H1 (cell line): Measurements from ENCODE around the gene ADAM12. TPM values are rescaled to one million over a fixed set of nuclear protein-coding genes. Genes with fewer than 3 reads are reported as not detected.

Experiments
- CTCF ChIA-PET: fragments of 300-600 bp; sonication (Branson Sonifier 250); formaldehyde crosslinking; loops from one replicate; lab custom pipeline; 2021; ENCODE audit not compliant: partially characterized antibody; lab: Charles Lee
- POLR2A ChIA-PET: fragments of 300-600 bp; sonication (Branson Sonifier 250); formaldehyde crosslinking; loops from one replicate; lab custom pipeline; 2021; ENCODE audit warnings: inconsistent platforms; ENCODE audit not compliant: partially characterized antibody; lab: Charles Lee
- DNase-seq, 2 experiments: peaks; one replicate each; pipeline versions ENCODE4 v3.0.0 to v3.0.0-alpha.2; 2010 to 2022; ENCODE audit warnings: low spot score in 2 of 2, low read depth in 1 of 2, mixed read lengths in 1 of 2
- FAIRE-seq: peaks from 2 replicates; lab custom pipeline; 2011; peaks lifted over from hg19 to GRCh38; lab: Jason Lieb, UNC
- H2AFZ ChIP-seq: 2 replicates; pipeline ENCODE4 v1.8.1; 2012; ENCODE audit warnings: low read length, inconsistent platforms
- H2AK5ac ChIP-seq: 2 replicates; pipeline ENCODE4 v1.6.1; 2013; ENCODE audit warnings: low read depth, low read length
- H2BK120ac ChIP-seq: replicated peaks from 2 replicates; pipeline ENCODE3; 2013; ENCODE audit warnings: low read depth, low read length, inconsistent platforms
- H2BK12ac ChIP-seq: 2 replicates; pipeline ENCODE4 v1.6.1; 2013; ENCODE audit warnings: low read depth, low read length
- H2BK15ac ChIP-seq: 2 replicates; pipeline ENCODE4 v1.6.1; 2013; ENCODE audit warnings: low read length
- H2BK20ac ChIP-seq: 2 replicates; pipeline ENCODE4 v1.6.1; 2013; ENCODE audit warnings: low read length
- H2BK5ac ChIP-seq: 2 replicates; pipeline ENCODE4 v1.6.1; 2013; ENCODE audit warnings: low read depth, low read length
- H3K14ac ChIP-seq: 2 replicates; pipeline ENCODE4 v1.6.1; 2013; ENCODE audit warnings: inconsistent platforms; ENCODE audit not compliant: insufficient read length
- H3K18ac ChIP-seq: 2 replicates; pipeline ENCODE4 v1.6.1; 2013; ENCODE audit warnings: low read length; ENCODE audit errors: extremely low read depth
- H3K23ac ChIP-seq: 2 replicates; pipeline ENCODE4 v1.6.1; 2013; ENCODE audit warnings: inconsistent platforms; ENCODE audit not compliant: insufficient read length
- H3K23me2 ChIP-seq: 2 replicates; pipeline ENCODE4 v1.6.1; 2013; ENCODE audit warnings: low read depth, low read length
- H3K27ac ChIP-seq: 2 replicates; pipeline ENCODE4 v1.6.1; 2011; ENCODE audit warnings: low read depth, low read length, inconsistent platforms
- H3K27me3 ChIP-seq, 4 experiments: replicated peaks in 1 of 4; 1 replicate in 1 of 4; 2 replicates in 3 of 4; pipeline versions ENCODE4 v1.6.1 to v1.8.1; 2011 to 2013; ENCODE audit warnings: low read length in 3 of 4, mild to moderate bottlenecking in 3 of 4, inconsistent platforms in 2 of 4, mixed read lengths in 2 of 4, moderate library complexity in 1 of 4; ENCODE audit not compliant: control insufficient read depth in 3 of 4, insufficient read depth in 3 of 4; ENCODE audit errors: extremely low read depth in 1 of 4
- H3K36me3 ChIP-seq, 4 experiments: 2 replicates each; pipeline versions ENCODE4 v1.6.1 to v1.8.1; 2011 to 2013; ENCODE audit warnings: mild to moderate bottlenecking in 4 of 4, low read length in 3 of 4, moderate library complexity in 2 of 4, control low read depth in 1 of 4, inconsistent platforms in 1 of 4; ENCODE audit not compliant: insufficient read depth in 4 of 4, control insufficient read depth in 2 of 4
- H3K4ac ChIP-seq: replicated peaks from 2 replicates; pipeline ENCODE3; 2013; ENCODE audit warnings: low read length, low read depth, mixed read lengths, inconsistent platforms; ENCODE audit not compliant: insufficient read length
- H3K4me1 ChIP-seq, 4 experiments: replicated peaks in 1 of 4; 1 replicate in 1 of 4; 2 replicates in 3 of 4; pipeline versions ENCODE4 v1.6.1 to v1.8.1; 2011 to 2013; ENCODE audit warnings: low read length in 3 of 4, inconsistent platforms in 2 of 4, mixed read lengths in 1 of 4; ENCODE audit not compliant: insufficient read depth in 4 of 4, control insufficient read depth in 3 of 4
- H3K4me2 ChIP-seq, 2 experiments: 2 replicates each; pipeline versions ENCODE4 v1.6.1 to v1.8.1; 2011 to 2013; ENCODE audit warnings: low read depth in 2 of 2, low read length in 2 of 2, control low read depth in 1 of 2, inconsistent platforms in 1 of 2, mild to moderate bottlenecking in 1 of 2; ENCODE audit not compliant: insufficient read depth in 1 of 2
- H3K4me3 ChIP-seq, 4 experiments: fragments of 200-600, 300-600 bp in 1 of 4; sonication (generic), shearing (Covaris generic), sonication (Bioruptor Twin) in 1 of 4; 2 replicates each; pipeline versions ENCODE4 v1.5.1 to v1.8.1; 2011 to 2016; ENCODE audit warnings: low read length in 4 of 4, low read depth in 3 of 4, control low read depth in 2 of 4, inconsistent platforms in 2 of 4, mild to moderate bottlenecking in 2 of 4, mixed read lengths in 1 of 4, moderate library complexity in 1 of 4; ENCODE audit not compliant: insufficient read depth in 2 of 4; ENCODE audit errors: extremely low read depth in 1 of 4
- H3K56ac ChIP-seq: replicated peaks from 2 replicates; pipeline ENCODE3; 2013; ENCODE audit warnings: low read depth, mild to moderate bottlenecking, mixed read lengths, low read length, inconsistent platforms; ENCODE audit not compliant: insufficient read length
- H3K79me1 ChIP-seq: 2 replicates; pipeline ENCODE4 v1.6.1; 2013; ENCODE audit warnings: low read depth, low read length, control low read depth
- H3K79me2 ChIP-seq, 2 experiments: 2 replicates each; pipeline versions ENCODE4 v1.6.1 to v1.8.1; 2012 to 2013; ENCODE audit warnings: low read length in 2 of 2, mild to moderate bottlenecking in 2 of 2, inconsistent platforms in 1 of 2; ENCODE audit not compliant: insufficient read depth in 2 of 2, control insufficient read depth in 1 of 2
- H3K9ac ChIP-seq, 4 experiments: replicated peaks in 1 of 4; 1 replicate in 1 of 4; 2 replicates in 3 of 4; pipeline versions ENCODE4 v1.6.1 to v1.8.1; 2011 to 2013; ENCODE audit warnings: low read depth in 3 of 4, low read length in 3 of 4, control low read depth in 2 of 4, mild to moderate bottlenecking in 2 of 4, moderate library complexity in 2 of 4, inconsistent platforms in 1 of 4; ENCODE audit errors: extremely low read depth in 1 of 4
- H3K9me3 ChIP-seq, 2 experiments: 2 replicates each; pipeline versions ENCODE4 v1.6.1 to v1.8.1; 2012 to 2013; ENCODE audit warnings: mild to moderate bottlenecking in 2 of 2, moderate library complexity in 2 of 2, control low read depth in 1 of 2, inconsistent platforms in 1 of 2, low read depth in 1 of 2, low read length in 1 of 2, mixed read lengths in 1 of 2; ENCODE audit not compliant: insufficient read depth in 2 of 2
- H4K20me1 ChIP-seq, 2 experiments: replicated peaks in 1 of 2; 2 replicates each; pipeline versions ENCODE3 to v1.8.1; 2011 to 2013; ENCODE audit warnings: inconsistent platforms in 2 of 2, low read length in 2 of 2, mild to moderate bottlenecking in 1 of 2; ENCODE audit not compliant: insufficient read depth in 2 of 2, control insufficient read depth in 1 of 2
- H4K5ac ChIP-seq: 2 replicates; pipeline ENCODE4 v1.6.1; 2013; ENCODE audit warnings: low read length, low read depth, mixed read lengths, inconsistent platforms; ENCODE audit not compliant: insufficient read length
- H4K8ac ChIP-seq: 2 replicates; pipeline ENCODE4 v1.8.0; 2013; ENCODE audit warnings: mild to moderate bottlenecking, moderate library complexity, low read length, inconsistent platforms; ENCODE audit not compliant: insufficient read depth; ENCODE audit errors: extremely low read depth
- H4K91ac ChIP-seq: replicated peaks from 2 replicates; pipeline ENCODE3; 2013; ENCODE audit warnings: low read length, mixed read lengths, inconsistent platforms; ENCODE audit not compliant: insufficient read length
- BACH1 ChIP-seq: IDR thresholded peaks from 2 replicates; pipeline ENCODE4 v1.6.1; 2012; ENCODE audit warnings: low read length, improper control_type of control experiment
- BCL11A ChIP-seq, 2 experiments: IDR thresholded peaks; one replicate each; pipeline ENCODE4 v1.6.1; 2011; ENCODE audit warnings: low read depth in 2 of 2, low read length in 2 of 2, mild to moderate bottlenecking in 2 of 2
- CBX5 ChIP-seq: fragments of 300-800, 300-1000 bp; sonication (generic); IDR thresholded peaks from 2 replicates; pipeline ENCODE4 v1.7.1; 2016; ENCODE audit warnings: antibody characterized with exemption, low read length, low read depth
- CEBPB ChIP-seq: IDR thresholded peaks from 2 replicates; pipeline ENCODE4 v1.6.1; 2012; ENCODE audit warnings: low read depth, low read length
- EGR1 ChIP-seq: IDR thresholded peaks from 2 replicates; pipeline ENCODE4 v1.6.1; 2011; ENCODE audit warnings: low read depth, low read length, borderline replicate concordance
- KDM4A ChIP-seq: IDR thresholded peaks from one replicate; pipeline ENCODE4 v1.7.1; 2012; ENCODE audit warnings: low read depth, mild to moderate bottlenecking, moderate library complexity, low read length, inconsistent platforms; ENCODE audit not compliant: severe bottlenecking
- RBBP5 ChIP-seq: IDR thresholded peaks from 2 replicates; pipeline ENCODE4 v1.7.1; 2012; ENCODE audit warnings: low read depth, mild to moderate bottlenecking, inconsistent platforms, low read length, moderate library complexity, borderline replicate concordance
- RFX5 ChIP-seq: IDR thresholded peaks from 2 replicates; pipeline ENCODE4 v1.6.1; 2011; ENCODE audit warnings: low read depth, low read length, improper control_type of control experiment, borderline replicate concordance
- SIRT6 ChIP-seq: IDR thresholded peaks from one replicate; pipeline ENCODE4 v1.7.1; 2012; ENCODE audit warnings: low read length, inconsistent platforms
- SRF ChIP-seq: IDR thresholded peaks from 2 replicates; pipeline ENCODE4 v1.6.1; 2011; ENCODE audit warnings: mild to moderate bottlenecking, low read depth, low read length, moderate library complexity
- WGBS, 2 experiments: shearing (Covaris generic) in 1 of 2; methylation state at CpG; one replicate each; pipeline versions ENCODE4 v1.1.6 to v1.1.7; 2013 to 2015; ENCODE audit warnings: low lambda C conversion rate in 2 of 2, mixed read lengths in 2 of 2, inconsistent platforms in 1 of 2, low coverage in 1 of 2, missing lambda C conversion rate in 1 of 2; ENCODE audit not compliant: insufficient replicate concordance in 2 of 2, insufficient coverage in 1 of 2, insufficient read length in 1 of 2; ENCODE audit errors: extremely low coverage in 1 of 2, missing lambda C conversion rate in 1 of 2; 5-methylcytosine and 5-hydroxymethylcytosine counted together
- polyA plus RNA-seq, 7 experiments: library from polyadenylated mRNA; depleted of rRNA in 3 of 7; stranded (reverse) in 5 of 7; unstranded in 2 of 7; fragments of >200 nt in 5 of 7; fragments of 200-250 nt in 2 of 7; gene quantifications; 1 replicate in 5 of 7; 2 replicates in 1 of 7; 4 replicates in 1 of 7; pipeline versions ENCODE4 v1.2.1 to v1.2.3, GENCODE V29; 2011 to 2013; ENCODE audit warnings: missing spikeins in 2 of 7, mixed read lengths in 2 of 7
- total RNA-seq: library from RNA; stranded (reverse); fragmentation: NEBNext Ultra II Directional; extraction: Animal tissue kit (Norgen Biotek cat#: 25700); gene quantifications from 2 replicates; pipeline ENCODE4 v1.2.1, GENCODE V29; 2021
- TF ChIP-seq, protein P1 (sequence below): IDR thresholded peaks from 2 replicates; pipeline ENCODE4 v1.6.1; 2011; ENCODE audit warnings: low read depth, mild to moderate bottlenecking, low read length; ENCODE audit not compliant: insufficient read depth

The ADAM12 gene
- total and polyA plus RNA-seq, 2 of the 8 experiments (the other 6 are each of a cell fraction or from before 2014, with no cell fraction given), result 0.07 to 0.17 TPM

DNA sequence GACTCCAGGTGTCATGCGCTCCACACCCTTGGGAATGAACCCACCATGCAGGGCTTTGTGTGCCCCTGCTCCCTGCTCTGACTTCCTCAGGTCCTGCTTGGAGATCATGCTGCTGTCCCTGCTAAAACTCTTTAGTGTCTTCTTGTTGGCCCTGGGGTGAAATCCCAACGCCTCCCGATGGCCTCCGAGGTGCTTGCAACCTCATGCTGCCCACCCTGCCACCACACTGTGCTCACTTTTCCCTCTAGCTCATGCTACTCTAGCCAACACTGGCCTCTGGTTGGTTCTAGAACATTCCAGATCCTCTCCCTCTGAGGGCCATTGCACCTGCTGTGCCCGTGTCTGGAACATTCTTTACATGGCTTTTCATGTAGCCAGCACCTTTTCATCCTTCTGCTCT lies 227.7 kb downstream of the ADAM12 start:
- POLR2A ChIA-PET, result no interaction called here
- H3K27ac ChIP-seq, result no peak overlapping the region
- no peak overlapping the region for H3K4ac ChIP-seq
- no peaks in the 10 kb centered on the region; a peak in 1 of 7 replicates for H3K27me3 ChIP-seq
- no peak overlapping the region for H3K4me3 ChIP-seq
- no peak overlapping the region for H4K91ac ChIP-seq
- no peaks in the 10 kb centered on the region for H3K23me2 ChIP-seq
- H3K56ac ChIP-seq, result no peak overlapping the region
- H3K9me3 ChIP-seq, result no peaks in the 10 kb centered on the region
- WGBS, 2 experiments, result 80% methylated on average over 5 of the region's 5 CpGs; no CpG with 5 or more reads in 1 of the 2 experiments
- no peaks in the 10 kb centered on the region for H3K79me2 ChIP-seq
- peak overlapping the region; percentile 85; the same call in 1 of the 2 replicates for H3K18ac ChIP-seq
- H2AFZ ChIP-seq, result no peak overlapping the region
- no peak overlapping the region for H2BK20ac ChIP-seq
- H2BK120ac ChIP-seq, result no peak overlapping the region
- H3K23ac ChIP-seq, result no peak overlapping the region
- no peak overlapping the region for H4K5ac ChIP-seq
- H2BK5ac ChIP-seq, result no peak overlapping the region
- H4K8ac ChIP-seq, result no peak overlapping the region; the same call in 1 of the 2 replicates
- DNase-seq, result no peak
- H3K36me3 ChIP-seq, result no peaks in the 10 kb centered on the region
- 0 out of 2 replicates have a peak overlapping the region, but pooled peaks have one; percentile 44 for H2BK12ac ChIP-seq
- no peaks in the 10 kb centered on the region for H4K20me1 ChIP-seq
- H2AK5ac ChIP-seq, result no peak overlapping the region
- no peaks in the 10 kb centered on the region for H3K79me1 ChIP-seq
- FAIRE-seq, result no peak
- no peak overlapping the region for H3K4me2 ChIP-seq
- H3K9ac ChIP-seq, result no peak overlapping the region
- CTCF ChIA-PET, result interaction anchor here (0.6 to 2.9 kb wide), 24 partner anchors 9 to 457 kb away, joined by 3 to 19 read pairs (median 3); no protein-coding TSS in a partner anchor
- H2BK15ac ChIP-seq, result peak overlapping the region; percentile 21; the same call in 1 of the 2 replicates
- peaks cover 3 to 18% (median 13%) of the 10 kb centered on the region in 4 experiments; a peak in 6 of 7 replicates for H3K4me1 ChIP-seq
- H3K14ac ChIP-seq, result no peak overlapping the region
- TF ChIP-seq KDM4A (no peak), EGR1 (no peak), SRF (no peak), CEBPB (no peak), SIRT6 (no peak), RBBP5 (no peak), CBX5 (no peak), BCL11A (IDR thresholded peaks at IDR 0.05; ENCODE audit: low read depth in 2 of 2, low read length in 2 of 2) (no peak), BACH1 (no peak), RFX5 (no peak)
- TF ChIP-seq, protein P1, sequence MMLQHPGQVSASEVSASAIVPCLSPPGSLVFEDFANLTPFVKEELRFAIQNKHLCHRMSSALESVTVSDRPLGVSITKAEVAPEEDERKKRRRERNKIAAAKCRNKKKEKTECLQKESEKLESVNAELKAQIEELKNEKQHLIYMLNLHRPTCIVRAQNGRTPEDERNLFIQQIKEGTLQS, result no peak
